LHCN-M2 (cell line): Measurements from ENCODE around the gene BRAP. TPM values are rescaled to one million over a fixed set of nuclear protein-coding genes. Genes with fewer than 3 reads are reported as not detected.
"Not testable (repeated sequence)": the region's sequence is repeated elsewhere in the genome, so short reads cannot be mapped to it uniquely, and the experiment has no call there.

Source experiments
- DNase-seq: peaks from one replicate; pipeline ENCODE4 v3.0.0-alpha.2; 2012; ENCODE audit warnings: low read depth
- total RNA-seq: library from RNA; depleted of rRNA; stranded (reverse); fragments of >200 nt; gene quantifications from 2 replicates; pipeline ENCODE4 v1.2.3, GENCODE V29; 2014; rRNA removed

Gene BRAP
- total RNA-seq, 1 experiment from 2014 or later = 18.5 TPM

DNA sequence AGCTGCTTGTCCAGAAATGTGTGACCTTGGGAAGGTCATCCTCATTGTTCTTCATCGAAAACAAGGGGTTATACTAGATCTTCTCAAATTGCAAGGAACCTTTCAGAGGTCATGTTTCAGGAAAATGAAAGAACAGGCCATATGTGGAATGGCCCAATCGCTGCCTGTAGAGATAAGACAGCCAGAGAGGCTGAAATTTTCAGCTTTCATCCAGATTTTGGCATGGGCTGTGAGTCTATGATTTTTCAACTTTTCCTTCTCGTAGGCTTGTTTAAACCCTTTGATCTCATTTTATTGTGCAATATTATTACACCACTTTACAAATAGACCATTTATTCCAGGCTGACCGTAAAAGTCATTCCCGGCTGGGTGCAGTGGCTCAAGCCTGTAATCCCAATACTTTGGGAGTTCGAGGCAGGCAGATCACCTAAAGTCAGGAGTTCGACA lies 69.6 kb downstream of the BRAP start:
- DNase-seq = no peak

DNA sequence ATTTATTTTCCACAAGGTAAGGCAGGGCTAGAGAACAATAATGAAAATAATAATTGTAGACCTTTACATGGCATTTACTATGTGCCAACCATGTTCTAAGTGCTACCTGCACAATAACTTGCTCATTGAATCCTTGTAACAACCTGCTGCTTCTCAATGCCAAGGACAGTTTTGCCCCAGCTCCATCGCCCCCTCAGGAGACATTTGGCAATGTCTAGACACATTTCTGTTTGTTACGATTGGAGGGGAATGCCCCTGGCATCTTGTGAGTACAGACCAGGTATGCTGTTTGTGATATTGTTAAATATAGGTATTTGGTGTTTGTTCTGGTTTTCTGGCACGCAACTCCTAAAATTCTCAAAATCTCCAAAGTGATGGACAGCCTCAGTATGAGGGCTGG lies 78.5 kb downstream of the BRAP start:
- DNase-seq = no peak

DNA sequence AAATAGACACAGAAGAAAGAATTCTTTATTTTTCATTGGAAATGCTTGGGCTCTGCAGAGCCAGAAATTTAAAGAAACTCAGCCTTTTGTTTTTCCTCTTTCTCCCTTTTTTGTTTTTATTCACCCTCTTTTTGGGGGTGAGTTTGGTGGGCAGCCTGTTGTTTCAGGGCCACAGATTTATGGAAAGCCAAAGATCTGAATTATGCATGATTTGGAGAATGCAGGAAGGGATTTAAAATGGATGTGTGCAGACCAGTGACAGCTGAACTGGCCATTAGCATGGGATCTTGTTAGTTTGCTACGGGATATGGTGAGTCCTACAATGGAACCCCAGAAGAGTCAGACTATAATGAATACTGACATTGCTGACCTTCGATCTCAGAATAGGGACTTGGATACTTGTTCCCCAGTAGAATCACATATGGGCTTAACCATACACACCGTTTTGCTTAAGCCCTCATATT lies 79.0 kb downstream of the BRAP start:
- DNase-seq = no peak

DNA sequence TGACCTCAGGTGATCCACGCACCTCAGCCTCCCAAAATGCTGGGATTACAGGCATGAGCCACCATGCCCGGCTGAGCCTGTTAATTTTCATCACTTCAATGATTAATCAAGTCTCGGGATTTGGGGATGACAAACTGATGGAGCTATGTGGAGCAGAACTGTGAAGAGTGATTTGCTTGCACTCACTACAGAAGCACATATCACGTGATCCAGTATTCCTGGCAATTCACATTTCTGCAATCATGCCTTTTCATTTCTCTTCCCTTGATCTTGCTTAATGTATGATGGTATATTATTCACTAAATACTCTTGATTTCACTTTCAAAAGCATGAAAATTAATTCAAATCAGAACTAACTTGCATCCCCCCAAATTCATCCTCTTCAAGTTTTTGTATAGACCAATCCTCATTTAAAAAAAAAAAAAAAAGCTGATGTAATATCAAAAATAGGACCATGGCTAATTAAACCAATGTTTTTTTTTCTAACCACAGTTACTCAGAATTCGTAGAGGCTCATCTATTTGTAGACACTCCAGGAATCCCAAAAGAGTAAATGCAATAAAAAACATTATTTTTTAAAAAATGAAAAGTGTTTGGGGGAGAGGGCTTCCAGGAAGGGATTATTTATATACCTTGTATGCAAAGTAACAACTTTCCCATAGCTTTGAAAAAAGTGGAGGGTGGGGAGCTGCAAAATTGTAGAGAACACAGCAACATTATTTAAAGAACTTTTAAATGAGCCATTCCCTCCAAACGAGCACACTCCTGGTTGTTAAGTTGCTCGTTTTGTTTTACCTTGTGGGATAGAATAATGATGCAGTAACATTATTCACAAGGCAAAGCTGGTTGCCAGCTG lies 79.6 kb downstream of the BRAP start:
- DNase-seq = no peak

DNA sequence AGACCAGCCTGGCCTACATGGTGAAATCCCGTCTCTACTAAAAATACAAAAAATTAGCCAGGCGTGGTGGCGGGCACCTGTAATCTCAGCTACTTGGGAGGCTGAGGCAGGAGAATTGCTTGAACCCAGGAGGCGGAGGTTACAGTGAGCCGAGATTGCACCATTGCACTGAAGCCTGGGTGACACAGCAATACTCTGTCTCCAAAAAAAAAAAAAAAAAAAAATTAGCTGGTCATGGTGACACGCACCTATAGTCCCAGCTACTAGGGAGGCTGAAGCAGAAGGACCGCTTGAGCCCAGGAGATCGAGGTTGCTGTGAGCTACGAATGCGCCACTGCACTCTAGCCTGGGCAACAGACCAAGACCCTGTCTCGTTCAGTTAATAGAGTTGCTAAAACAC lies 82.9 kb downstream of the BRAP start:
- DNase-seq = not testable (repeated sequence)

DNA sequence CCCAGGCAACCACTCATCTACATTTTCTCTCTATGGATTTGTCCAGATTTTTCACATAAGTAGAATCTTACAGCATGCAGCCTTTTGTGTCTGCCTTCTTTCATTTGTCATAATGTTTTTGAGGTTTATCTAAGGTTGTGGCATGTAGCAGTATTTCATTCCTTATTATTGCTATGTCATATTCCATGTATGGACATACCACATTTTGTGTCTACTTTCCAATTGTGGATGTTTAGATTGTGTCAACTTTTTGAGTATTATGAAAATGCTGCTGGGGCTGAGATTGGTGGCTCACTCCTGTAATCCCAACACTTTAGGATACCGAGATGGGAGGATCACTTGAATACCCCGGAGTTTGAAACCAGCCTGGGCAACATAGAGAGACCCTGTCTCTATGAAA lies 83.4 kb downstream of the BRAP start:
- no peak for DNase-seq

DNA sequence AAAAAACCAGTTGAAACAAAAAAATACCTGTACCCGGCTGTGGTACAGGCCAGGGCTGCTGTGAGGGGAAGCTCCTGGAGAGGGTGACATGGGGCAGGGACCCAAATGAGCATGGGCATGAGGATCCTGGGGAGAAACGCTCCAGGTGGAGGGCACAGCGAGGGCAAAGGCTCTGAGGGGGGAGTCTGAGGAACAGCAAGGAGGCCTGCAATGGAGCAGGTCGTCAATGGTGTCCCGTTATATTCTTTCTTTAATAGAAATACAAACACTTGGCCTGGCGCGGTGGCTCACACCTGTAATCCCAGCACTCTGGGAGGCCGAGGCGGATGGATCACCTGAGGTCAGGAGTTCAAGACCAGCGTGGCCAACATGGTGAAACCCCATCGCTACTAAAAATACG lies 84.8 kb downstream of the BRAP start:
- DNase-seq = not testable (repeated sequence)

DNA sequence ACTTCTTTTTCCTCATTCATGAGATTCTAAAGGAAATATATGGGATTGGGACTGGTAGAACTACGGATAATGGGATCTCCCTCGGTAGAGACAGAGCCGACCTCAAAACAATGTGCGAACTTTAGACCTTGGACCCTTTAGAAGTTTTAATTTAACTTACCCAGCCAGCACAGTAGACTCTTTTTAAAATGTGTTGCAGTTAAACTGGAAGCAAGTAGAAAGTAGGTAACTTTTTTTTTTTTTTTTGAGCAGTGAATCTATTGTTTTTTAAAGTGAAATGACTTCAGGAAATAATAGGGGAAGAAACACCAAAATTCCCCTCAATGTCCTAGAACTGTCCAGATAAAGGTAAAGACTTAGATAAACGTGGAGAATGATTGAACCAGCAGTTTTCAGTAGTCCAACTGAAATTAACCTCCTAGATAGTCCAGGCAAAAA lies 85.5 kb downstream of the BRAP start:
- no peak for DNase-seq

DNA sequence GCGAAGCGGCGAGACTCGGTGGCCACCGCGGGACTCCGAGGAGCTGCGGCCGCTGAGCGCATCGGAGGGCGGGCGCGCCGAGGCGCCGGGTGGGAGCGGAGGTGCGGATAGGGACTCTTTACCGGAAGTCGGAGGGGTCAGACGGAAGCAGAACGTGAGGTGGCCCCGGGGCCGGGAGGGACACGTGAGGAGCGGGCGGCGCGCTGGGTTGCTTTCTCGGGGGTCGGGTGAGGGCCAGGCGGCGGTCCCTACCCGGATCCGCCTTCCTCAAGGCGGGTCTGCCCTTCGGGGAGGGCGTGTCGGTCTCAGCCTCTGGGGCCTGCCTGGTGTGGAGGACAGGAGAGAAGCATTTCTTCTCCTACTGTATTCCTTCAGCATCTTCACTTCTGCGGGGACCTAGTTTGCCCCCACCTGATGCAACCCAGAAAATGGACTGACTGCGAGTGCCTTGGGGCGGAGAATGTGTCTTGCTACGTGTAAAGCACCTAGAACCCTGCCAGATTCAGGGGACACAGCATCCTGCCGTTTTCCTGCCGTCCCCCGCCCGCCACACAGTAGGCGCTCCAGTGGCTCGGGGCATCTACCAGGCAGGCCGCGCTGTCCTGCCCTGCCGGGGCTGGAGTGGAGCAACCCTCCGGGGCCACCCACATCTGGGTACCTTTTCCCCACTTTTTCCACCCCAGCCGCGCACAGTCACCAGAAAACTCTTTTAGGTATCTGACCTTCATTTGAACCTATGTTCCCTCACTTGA lies 86.1 kb downstream of the BRAP start:
- DNase-seq = peak; percentile 91

DNA sequence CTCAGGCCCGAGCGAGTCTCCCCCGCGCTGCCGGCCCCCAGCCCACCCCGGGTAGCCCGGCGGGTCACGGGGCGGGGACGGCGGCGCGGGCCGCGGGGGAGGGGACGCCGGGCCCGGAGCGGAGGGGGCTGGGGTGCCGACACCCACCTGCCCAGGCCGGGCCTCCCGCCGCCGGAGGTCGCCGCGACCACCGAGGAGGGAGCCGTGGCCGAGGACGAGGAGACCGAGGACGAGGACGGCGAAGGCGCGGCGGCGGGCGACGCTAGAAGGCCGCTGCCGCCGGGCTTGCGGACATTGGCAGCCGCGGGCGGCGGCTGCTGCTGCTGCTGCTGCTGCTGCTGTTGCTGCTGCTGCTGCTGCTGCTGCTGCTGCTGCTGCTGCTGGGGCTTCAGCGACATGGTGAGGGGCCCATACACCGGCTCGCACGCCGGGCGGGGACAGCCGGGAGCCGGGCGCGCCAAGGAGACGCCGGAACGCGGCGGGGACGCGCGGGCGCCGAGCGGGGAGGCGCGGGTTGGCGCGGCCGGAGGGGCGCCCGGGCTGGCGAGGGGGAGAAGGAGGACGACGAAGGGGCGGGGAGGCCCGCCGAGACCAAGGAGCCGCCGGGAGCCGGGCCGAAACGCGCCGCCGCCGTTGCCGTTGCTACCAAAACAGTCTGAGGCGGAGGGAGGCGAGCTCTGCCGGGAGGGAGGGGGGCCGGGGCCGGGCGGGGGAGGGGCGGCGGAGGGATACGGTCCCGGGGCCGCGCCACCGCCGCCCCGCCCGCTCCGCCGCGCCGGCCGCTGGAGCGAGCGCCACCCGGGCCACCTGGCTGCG lies 86.9 kb downstream of the BRAP start, which contains the start of gene ATXN2:
ATXN2 (minus strand) TSS at position 679 of the 816 bp plus-strand sequence; CDS start at position 398, 281 bp downstream.
- DNase-seq = peak; percentile 60

DNA sequence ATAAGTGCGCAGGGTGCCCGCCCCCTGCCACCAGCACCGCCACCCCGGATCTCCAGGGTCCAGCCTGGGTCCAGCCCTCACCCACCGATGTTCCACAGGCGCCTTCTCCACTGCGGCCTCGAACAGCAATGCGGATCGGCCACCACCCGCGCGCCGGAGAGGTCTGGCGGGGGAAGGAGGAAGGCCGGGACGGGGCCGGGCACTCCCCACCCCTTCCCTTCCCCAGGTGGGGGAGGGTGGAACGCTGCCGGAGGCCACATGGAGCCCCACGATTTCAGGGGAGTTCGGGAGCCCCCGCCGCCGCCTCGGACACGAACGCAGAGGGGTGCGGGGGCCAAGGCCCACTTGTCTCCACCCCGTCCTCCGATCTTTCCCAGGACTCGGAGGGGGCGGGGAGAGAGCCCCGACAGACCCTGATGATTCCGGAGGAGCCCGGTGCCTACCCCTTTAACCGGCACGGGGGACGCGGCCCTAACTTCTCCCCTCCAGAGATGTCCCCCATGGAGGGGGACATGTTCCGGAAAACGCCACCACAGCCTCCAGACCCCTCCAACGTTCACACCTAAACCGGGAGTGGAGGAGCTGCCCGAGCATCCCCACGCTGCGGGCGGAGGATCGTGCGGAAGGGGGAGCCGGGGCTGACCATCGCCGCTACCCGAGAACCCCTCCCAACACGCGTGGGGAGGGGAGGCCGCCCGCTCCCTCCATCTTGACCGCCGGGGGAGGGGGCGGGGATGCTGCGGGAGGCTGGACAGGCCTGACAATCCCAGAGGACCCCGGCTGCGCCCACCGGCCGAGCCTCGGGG lies 87.7 kb downstream of the BRAP start:
- DNase-seq = peak; percentile 19

DNA sequence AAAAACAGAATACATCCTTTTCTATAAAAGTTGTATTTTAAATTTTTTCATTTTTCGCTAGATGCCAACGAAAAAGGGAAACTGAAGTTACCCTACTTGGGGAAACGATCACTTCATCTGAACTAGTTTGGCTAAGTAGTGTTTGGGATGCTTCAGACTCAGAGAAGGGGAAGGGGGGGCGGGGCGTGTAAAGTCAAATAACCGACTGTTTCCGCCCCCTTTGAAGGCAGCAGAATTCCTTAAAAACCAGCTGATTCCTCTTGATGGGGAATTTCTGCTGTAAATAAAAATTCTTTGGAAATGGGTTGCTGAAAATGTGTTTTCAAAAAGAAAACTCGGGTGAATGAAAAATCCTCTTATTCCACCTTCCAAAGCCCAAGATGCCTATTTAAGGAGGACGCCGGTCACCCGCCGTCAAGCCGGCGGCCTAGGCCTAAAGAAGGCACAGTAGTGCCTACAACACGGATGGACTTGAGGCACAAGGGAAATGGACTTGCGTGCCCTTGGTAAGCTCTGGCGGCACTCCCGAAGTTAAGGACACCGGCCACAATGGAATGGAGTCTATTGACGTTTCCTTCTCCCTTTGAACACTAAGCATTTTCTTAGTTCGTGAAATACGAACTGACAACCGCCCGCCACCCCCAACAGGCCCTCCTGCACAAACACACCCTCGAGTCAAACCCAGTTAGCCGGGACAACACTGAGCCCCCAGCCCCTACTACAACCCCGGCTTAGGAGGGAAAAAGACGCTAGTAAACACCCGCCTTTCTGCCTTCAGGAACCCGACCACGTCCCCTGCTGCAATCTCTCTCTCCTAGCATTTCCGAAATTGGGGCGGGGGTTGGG lies 88.5 kb downstream of the BRAP start:
- DNase-seq = peak; percentile 70

DNA sequence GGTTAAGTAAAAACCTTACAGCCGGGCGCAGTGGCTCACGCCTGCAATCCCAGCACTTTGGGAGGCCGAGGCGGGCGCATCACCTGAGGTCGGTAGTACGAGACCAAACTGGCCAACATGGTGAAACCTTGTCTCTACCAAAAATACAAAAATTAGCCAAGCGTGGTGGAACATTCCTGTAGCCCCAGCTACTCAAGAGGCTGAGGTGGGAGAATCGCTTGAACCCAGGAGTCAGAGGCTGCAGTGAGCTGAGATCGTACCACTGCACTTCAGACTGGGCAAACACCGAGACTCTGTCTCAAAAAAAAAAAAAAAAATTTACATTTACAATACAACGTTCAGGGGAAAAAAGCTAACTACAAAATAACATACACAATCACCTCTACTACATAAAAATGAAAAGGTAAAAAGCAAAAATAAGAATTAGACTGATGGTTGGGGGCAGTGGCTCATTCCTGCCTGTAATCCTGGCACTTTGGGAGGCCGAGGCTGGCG lies 90.4 kb downstream of the BRAP start:
- not testable (repeated sequence) for DNase-seq

Other genes with a start within 250 kb of the BRAP start
- gene ATXN2, start 86.6 kb downstream of the BRAP start, total RNA-seq = 15.5 and 21.5 TPM in 2 replicates
- 9.3 and 11.8 TPM in 2 replicates for gene ACAD10, start 97 bp upstream of the BRAP start, total RNA-seq
- 4.5 and 5.8 TPM in 2 replicates for gene ALDH2, start 81.0 kb upstream of the BRAP start, total RNA-seq
- 56.4 and 75.9 TPM in 2 replicates for gene MAPKAPK5, start 156.3 kb upstream of the BRAP start, total RNA-seq